GM19463 (cell line): ENCODE results near the gene MTM1.

Experiments
- ATAC-seq: cut with Tn5 transposase; IDR thresholded peaks from one replicate; pipeline ENCODE4 v1.9.1; 2021; ENCODE audit warnings: mild to moderate bottlenecking, moderate library complexity; ENCODE audit not compliant: unreplicated experiment

MTM1 gene

GRCh38 chrX:150649096-150649870 lies 80.9 kb downstream of the MTM1 start:
- no peak for ATAC-seq

GRCh38 chrX:150651906-150652305 lies 83.5 kb downstream of the MTM1 start:
- no peak for ATAC-seq

- ATAC-seq: no peak
Measured at GRCh38 chrX:150655788-150656187, 87.4 kb downstream of the MTM1 start.

- no peak for ATAC-seq
Measured at GRCh38 chrX:150663073-150663472, 94.7 kb downstream of the MTM1 start.

- no peak for ATAC-seq
Measured at GRCh38 chrX:150664290-150664689, 95.9 kb downstream of the MTM1 start.

- ATAC-seq: no peak
Measured at GRCh38 chrX:150676221-150676620, 107.8 kb downstream of the MTM1 start.

GRCh38 chrX:150680974-150681373 lies 112.6 kb downstream of the MTM1 start:
- no peak for ATAC-seq

GRCh38 chrX:150683112-150683511 lies 114.7 kb downstream of the MTM1 start:
- ATAC-seq: no peak

GRCh38 chrX:150683536-150684146 lies 115.2 kb downstream of the MTM1 start:
- no peak for ATAC-seq

- no peak for ATAC-seq
Measured at GRCh38 chrX:150688911-150689451, 120.6 kb downstream of the MTM1 start.

- ATAC-seq: no peak
Measured at GRCh38 chrX:150690126-150690525, 121.7 kb downstream of the MTM1 start.

GRCh38 chrX:150692296-150692695 lies 123.9 kb downstream of the MTM1 start:
- ATAC-seq: no peak

- ATAC-seq: peak; percentile 41
Measured at GRCh38 chrX:150692831-150693724, 124.7 kb downstream of the MTM1 start, which contains the start of gene MTMR1. Gene MTMR1, plus strand, starts transcription at chrX:150693396. Its CDS starts 135 bp downstream, at chrX:150693531.

GRCh38 chrX:150693725-150694574 lies 125.5 kb downstream of the MTM1 start:
- ATAC-seq: peak; percentile 74

GRCh38 chrX:150694738-150695410 lies 126.5 kb downstream of the MTM1 start:
- ATAC-seq: no peak

GRCh38 chrX:150696331-150696730 lies 127.9 kb downstream of the MTM1 start:
- no peak for ATAC-seq

- ATAC-seq: no peak
Measured at GRCh38 chrX:150696866-150697265, 128.4 kb downstream of the MTM1 start.

- ATAC-seq: no peak
Measured at GRCh38 chrX:150697641-150698040, 129.2 kb downstream of the MTM1 start.

- no peak for ATAC-seq
Measured at GRCh38 chrX:150698981-150699380, 130.6 kb downstream of the MTM1 start.

- ATAC-seq: no peak
Measured at GRCh38 chrX:150700107-150700506, 131.7 kb downstream of the MTM1 start.
